ENCODE data around the gene BCAS3.

- TF ChIP-seq CTCF (IDR thresholded peaks at IDR 0.05; ENCODE audit: poor library complexity, severe bottlenecking), result no peak
- TF ChIP-seq EZH2 (IDR thresholded peaks at IDR 0.05; ENCODE audit: borderline replicate concordance, insufficient read depth, low read length, poor library complexity, severe bottlenecking), result no peak
- no peak for TF ChIP-seq RAD21 (conservative IDR thresholded peaks at IDR 0.05)
- no peak for TF ChIP-seq REST (IDR thresholded peaks at IDR 0.05; ENCODE audit: borderline replicate concordance)
- TF ChIP-seq TAF1 (IDR thresholded peaks at IDR 0.05; ENCODE audit: low read depth), result no peak
- no peak for TF ChIP-seq EP300 (conservative IDR thresholded peaks at IDR 0.05; ENCODE audit: poor library complexity, severe bottlenecking)
- TF ChIP-seq SMC3 (conservative IDR thresholded peaks at IDR 0.05; ENCODE audit: poor library complexity), result no peak
Measured at GRCh38 chr17:61366076-61366714, 688.5 kb downstream of the BCAS3 start.
